Calu3 (cell line): Measurements from ENCODE around the gene CLCN3. TPM values are rescaled to one million over a fixed set of nuclear protein-coding genes. Genes with fewer than 3 reads are reported as not detected.
"Not testable (repeated sequence)": the region's sequence is repeated elsewhere in the genome, so short reads cannot be mapped to it uniquely, and the experiment has no call there.

Experiments
- BruUV-seq: library from RNA; stranded (reverse); fragments of 400-500 nt; replicated peaks from 2 replicates; lab custom pipeline; 2021; lab: Mats Ljungman, UMichigan
- CTCF ChIA-PET: fragments of 300-600 bp; sonication (Branson Sonifier 250); formaldehyde crosslinking; loops from one replicate; lab custom pipeline; 2022; ENCODE audit warnings: antibody characterized with exemption; lab: Charles Lee
- DNase-seq: peaks from one replicate; pipeline ENCODE4 v3.0.0; 2022
- H3K27ac Mint-ChIP-seq: one replicate; pipeline ENCODE4 v1.8.0; 2022; ENCODE audit warnings: mixed read lengths; ENCODE audit not compliant: unreplicated experiment
- H3K27me3 Mint-ChIP-seq: one replicate; pipeline ENCODE4 v1.8.0; 2022; ENCODE audit warnings: mixed read lengths; ENCODE audit not compliant: unreplicated experiment
- H3K36me3 Mint-ChIP-seq: one replicate; pipeline ENCODE4 v1.8.0; 2022; ENCODE audit warnings: mild to moderate bottlenecking, moderate library complexity, mixed read lengths; ENCODE audit not compliant: insufficient read depth, unreplicated experiment
- H3K4me1 Mint-ChIP-seq: one replicate; pipeline ENCODE4 v1.8.0; 2022; ENCODE audit warnings: mild to moderate bottlenecking, low read depth, mixed read lengths; ENCODE audit not compliant: unreplicated experiment
- H3K4me3 Mint-ChIP-seq: one replicate; pipeline ENCODE4 v1.8.0; 2022; ENCODE audit warnings: mild to moderate bottlenecking, low read depth, moderate library complexity, mixed read lengths; ENCODE audit not compliant: unreplicated experiment
- H3K9me3 Mint-ChIP-seq: one replicate; pipeline ENCODE4 v1.8.0; 2022; ENCODE audit warnings: low read depth, mixed read lengths; ENCODE audit not compliant: unreplicated experiment
- intact Hi-C: fragments of 100-400 bp; cut with micrococcal nuclease; formaldehyde crosslinking; loops from one replicate; pipeline ENCODE4 v1.10.0; 2022; ENCODE audit not compliant: unreplicated experiment
- total RNA-seq: library from RNA; stranded (reverse); gene quantifications from 2 replicates; pipeline ENCODE4 v1.2.3, GENCODE V29; 2022
- TF ChIP-seq, protein P1 (sequence below): fragments of 200-600 bp; IDR thresholded peaks from one replicate; pipeline ENCODE4 v1.8.0; 2022; ENCODE audit warnings: antibody characterized with exemption; ENCODE audit not compliant: unreplicated experiment

Gene CLCN3
- total RNA-seq, 1 experiment from 2014 or later = 57.8 TPM

DNA sequence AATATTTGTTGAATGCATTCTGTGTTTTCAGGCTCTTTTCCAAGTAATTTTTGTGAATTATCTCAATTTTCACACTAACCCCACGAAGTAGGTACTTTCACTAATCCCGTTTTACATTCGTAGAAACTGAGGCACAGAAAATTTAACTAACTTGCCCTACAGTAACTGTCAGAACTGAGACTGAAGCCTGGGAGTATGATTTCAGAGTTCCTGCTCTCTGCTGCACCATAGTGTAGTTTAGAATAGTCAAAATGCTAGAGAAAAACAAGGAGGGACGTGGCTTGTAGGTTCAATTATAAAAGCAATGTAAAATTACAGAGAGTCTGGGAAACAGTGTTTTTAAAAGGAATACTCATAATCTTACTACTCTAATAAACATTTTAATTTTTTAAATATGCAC lies 2.2 kb downstream of the CLCN3 start:
- BruUV-seq = no TSS peak
- H3K27ac Mint-ChIP-seq = peak overlapping the region; percentile 79
- H3K4me1 Mint-ChIP-seq = peaks cover 12% of the 10 kb centered on the region
- no peaks in the 10 kb centered on the region for H3K9me3 Mint-ChIP-seq
- CTCF ChIA-PET = no interaction called here
- TF ChIP-seq, protein P1, sequence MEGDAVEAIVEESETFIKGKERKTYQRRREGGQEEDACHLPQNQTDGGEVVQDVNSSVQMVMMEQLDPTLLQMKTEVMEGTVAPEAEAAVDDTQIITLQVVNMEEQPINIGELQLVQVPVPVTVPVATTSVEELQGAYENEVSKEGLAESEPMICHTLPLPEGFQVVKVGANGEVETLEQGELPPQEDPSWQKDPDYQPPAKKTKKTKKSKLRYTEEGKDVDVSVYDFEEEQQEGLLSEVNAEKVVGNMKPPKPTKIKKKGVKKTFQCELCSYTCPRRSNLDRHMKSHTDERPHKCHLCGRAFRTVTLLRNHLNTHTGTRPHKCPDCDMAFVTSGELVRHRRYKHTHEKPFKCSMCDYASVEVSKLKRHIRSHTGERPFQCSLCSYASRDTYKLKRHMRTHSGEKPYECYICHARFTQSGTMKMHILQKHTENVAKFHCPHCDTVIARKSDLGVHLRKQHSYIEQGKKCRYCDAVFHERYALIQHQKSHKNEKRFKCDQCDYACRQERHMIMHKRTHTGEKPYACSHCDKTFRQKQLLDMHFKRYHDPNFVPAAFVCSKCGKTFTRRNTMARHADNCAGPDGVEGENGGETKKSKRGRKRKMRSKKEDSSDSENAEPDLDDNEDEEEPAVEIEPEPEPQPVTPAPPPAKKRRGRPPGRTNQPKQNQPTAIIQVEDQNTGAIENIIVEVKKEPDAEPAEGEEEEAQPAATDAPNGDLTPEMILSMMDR = no peak
- intact Hi-C loops = loop anchor here (2.0 kb wide), 1 partner anchor 38 kb away; no protein-coding TSS in a partner anchor
- H3K36me3 Mint-ChIP-seq = peaks cover 23% of the 10 kb centered on the region
- peak overlapping the region; percentile 87 for H3K4me3 Mint-ChIP-seq
- no peak for DNase-seq
- H3K27me3 Mint-ChIP-seq = no peaks in the 10 kb centered on the region

DNA sequence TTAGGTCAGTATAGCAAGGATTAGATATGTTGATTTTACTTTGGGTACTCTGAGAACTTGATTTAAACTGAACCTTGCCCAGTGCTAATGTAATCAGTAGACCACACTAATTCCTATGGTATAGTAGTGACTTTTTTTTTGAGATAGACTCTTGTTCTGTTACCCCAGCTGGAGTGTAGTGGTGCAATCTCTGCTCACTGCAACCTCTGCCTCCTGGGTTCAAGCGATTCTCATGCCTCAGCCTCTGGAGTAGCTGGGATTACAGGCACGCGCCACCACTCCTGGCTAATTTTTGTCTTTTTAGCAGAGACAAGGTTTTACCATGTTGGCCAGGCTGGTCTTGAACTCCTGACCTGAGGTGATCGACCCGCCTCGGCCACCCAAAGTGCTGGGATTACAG lies 3.6 kb downstream of the CLCN3 start:
- not testable (repeated sequence) for BruUV-seq

DNA sequence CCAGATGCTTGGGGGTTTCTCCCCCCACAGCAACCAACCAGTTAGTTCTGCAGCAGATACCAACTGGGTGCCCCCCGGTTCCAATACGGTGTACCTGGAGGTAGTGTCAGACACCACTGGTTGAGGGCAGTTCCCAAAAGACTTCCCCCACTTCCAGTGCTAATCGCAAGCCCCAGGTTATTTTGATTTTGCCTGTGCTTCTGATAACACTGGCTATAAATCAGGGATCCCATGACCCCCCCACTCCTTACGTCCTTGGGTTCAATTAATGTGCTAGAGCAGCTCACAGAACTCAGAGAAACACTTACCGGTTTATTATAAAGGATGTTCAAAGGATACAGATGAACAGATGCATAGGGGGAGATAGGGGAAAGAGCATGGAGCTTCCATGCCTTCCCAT lies 5.5 kb downstream of the CLCN3 start:
- Mint-ChIP-seq H3K4me3 (no peak overlapping the region), H3K27ac (no peak overlapping the region), H3K36me3 (peaks cover 6% of the 10 kb centered on the region), H3K4me1 (peaks cover 13% of the 10 kb centered on the region), H3K27me3 (no peaks in the 10 kb centered on the region), H3K9me3 (no peaks in the 10 kb centered on the region)
- intact Hi-C loops = no loop called here
- TF ChIP-seq, protein P1 = no peak
- CTCF ChIA-PET = no interaction called here
- no TSS peak for BruUV-seq
- DNase-seq = no peak

More for the DNA sequence above, 3.6 kb downstream of the CLCN3 start:
- Mint-ChIP-seq H3K4me1 (peaks cover 13% of the 10 kb centered on the region), H3K36me3 (peaks cover 23% of the 10 kb centered on the region)
- H3K4me3 Mint-ChIP-seq, DNase-seq, H3K27ac Mint-ChIP-seq, intact Hi-C loops, H3K9me3 Mint-ChIP-seq, H3K27me3 Mint-ChIP-seq, CTCF ChIA-PET: not testable (repeated sequence)

DNA sequence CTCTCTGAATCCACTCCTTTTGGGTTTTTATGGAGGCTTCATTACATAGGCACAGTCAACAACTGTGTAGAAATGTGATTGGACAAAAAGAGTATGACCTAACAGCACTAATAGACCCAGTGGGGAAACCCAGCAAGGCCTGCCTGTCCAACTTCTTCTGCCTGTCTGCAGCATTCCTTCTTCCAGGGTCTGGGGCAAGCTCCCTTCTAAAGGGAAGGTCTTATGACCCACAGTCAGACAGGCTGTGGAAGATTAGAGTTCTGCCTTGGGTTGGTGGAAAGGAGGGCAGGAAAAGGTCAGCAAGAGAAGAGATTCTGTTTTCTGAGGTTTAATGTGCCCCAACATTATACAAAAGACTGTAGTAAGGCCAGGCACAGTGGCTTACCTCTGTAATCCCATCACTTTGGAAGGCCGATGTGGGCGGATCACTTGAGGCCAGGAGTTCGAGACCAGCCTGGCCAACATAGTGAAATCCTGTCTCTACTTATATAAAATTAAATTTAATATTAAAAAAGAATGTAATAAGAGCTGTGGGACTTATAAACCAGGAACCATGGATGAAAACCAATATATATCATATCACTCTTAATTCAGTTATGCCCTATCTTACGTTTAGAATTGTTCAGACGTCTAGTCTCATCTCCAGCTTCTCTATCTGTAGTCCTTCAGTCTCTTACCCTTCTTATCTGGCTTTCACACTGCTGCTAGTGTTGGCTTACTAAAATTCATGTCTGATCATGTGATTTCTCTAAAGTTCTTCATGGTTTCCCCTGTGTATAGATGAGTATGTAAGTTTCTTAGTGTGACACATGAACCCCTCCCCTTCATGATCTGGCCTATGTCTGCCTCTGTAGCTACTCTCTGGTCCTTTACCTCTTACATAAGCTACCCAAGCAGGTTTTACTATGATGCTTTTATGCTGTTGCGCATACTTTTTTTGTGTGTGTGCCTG lies 6.2 kb downstream of the CLCN3 start:
- Mint-ChIP-seq H3K36me3 (peaks cover 4% of the 10 kb centered on the region), H3K27me3 (no peaks in the 10 kb centered on the region), H3K4me3 (peak overlapping the region; percentile 24), H3K27ac (peak overlapping the region; percentile 79), H3K4me1 (peaks cover 15% of the 10 kb centered on the region), H3K9me3 (no peaks in the 10 kb centered on the region)
- TF ChIP-seq, protein P1 = no peak
- no TSS peak for BruUV-seq
- no peak for DNase-seq
- CTCF ChIA-PET = no interaction called here
- intact Hi-C loops = no loop called here
